Smooth muscle cell of the umbilical artery (primary cell): ENCODE results near the gene ATP11A. TPM values are rescaled to one million over a fixed set of nuclear protein-coding genes. Genes with fewer than 3 reads are reported as not detected.

ENCODE experiments used
- total RNA-seq: library from RNA; depleted of rRNA; stranded (reverse); fragments of >200 nt; gene quantifications from 2 replicates; pipeline ENCODE4 v1.2.3, GENCODE V29; 2014

Gene ATP11A
- 14.0 and 23.1 TPM in 2 replicates for total RNA-seq

GRCh38 chr13:112689303-112690245 is at the start of gene ATP11A:
Gene ATP11A, plus strand, starts transcription at chr13:112690038. Its CDS starts 379 bp downstream, at chr13:112690417.

Other genes with a start within 250 kb of the ATP11A start
- 13.1 and 23.6 TPM in 2 replicates for gene TUBGCP3, start 101.9 kb upstream of the ATP11A start, total RNA-seq